ENCODE results near the gene GON4L.
"Not testable (repeated sequence)": the region's sequence is repeated elsewhere in the genome, so short reads cannot be mapped to it uniquely, and the experiment has no call there.

The GON4L gene

GRCh38 chr1:155834296-155834926 lies 22.6 kb downstream of the GON4L start:
- in situ Hi-C loops (cut with MboI; ENCODE audit: low sequenced_read_pairs) = no loop called here

GRCh38 chr1:155833665-155834295 lies 23.2 kb downstream of the GON4L start:
- in situ Hi-C loops (cut with MboI; ENCODE audit: low sequenced_read_pairs) = no loop called here

- in situ Hi-C loops (cut with MboI; ENCODE audit: low sequenced_read_pairs) = no loop called here
Observed at GRCh38 chr1:155831279-155831976, 25.6 kb downstream of the GON4L start.

GRCh38 chr1:155827450-155827849 lies 29.6 kb downstream of the GON4L start:
- in situ Hi-C loops (cut with MboI; ENCODE audit: low sequenced_read_pairs) = no loop called here

GRCh38 chr1:155816351-155816750 lies 40.7 kb downstream of the GON4L start:
- in situ Hi-C loops (cut with MboI; ENCODE audit: low sequenced_read_pairs) = no loop called here

- in situ Hi-C loops (cut with MboI; ENCODE audit: low sequenced_read_pairs) = no loop called here
Observed at GRCh38 chr1:155813672-155814071, 43.3 kb downstream of the GON4L start.

- in situ Hi-C loops (cut with MboI; ENCODE audit: low sequenced_read_pairs) = no loop called here
Observed at GRCh38 chr1:155812878-155813277, 44.1 kb downstream of the GON4L start.

GRCh38 chr1:155809088-155809487 lies 47.9 kb downstream of the GON4L start:
- in situ Hi-C loops (cut with MboI; ENCODE audit: low sequenced_read_pairs) = no loop called here

GRCh38 chr1:155801149-155801548 lies 55.9 kb downstream of the GON4L start:
- in situ Hi-C loops (cut with MboI; ENCODE audit: low sequenced_read_pairs) = no loop called here

GRCh38 chr1:155795618-155796017 lies 61.4 kb downstream of the GON4L start:
- in situ Hi-C loops (cut with MboI; ENCODE audit: low sequenced_read_pairs) = not testable (repeated sequence)

- in situ Hi-C loops (cut with MboI; ENCODE audit: low sequenced_read_pairs) = no loop called here
Observed at GRCh38 chr1:155794605-155795245, 62.3 kb downstream of the GON4L start.

- in situ Hi-C loops (cut with MboI; ENCODE audit: low sequenced_read_pairs) = no loop called here
Observed at GRCh38 chr1:155793213-155793612, 63.8 kb downstream of the GON4L start.

- in situ Hi-C loops (cut with MboI; ENCODE audit: low sequenced_read_pairs) = no loop called here
Observed at GRCh38 chr1:155777582-155777981, 79.4 kb downstream of the GON4L start.

GRCh38 chr1:155776414-155776813 lies 80.6 kb downstream of the GON4L start:
- in situ Hi-C loops (cut with MboI; ENCODE audit: low sequenced_read_pairs) = no loop called here

GRCh38 chr1:155773221-155773620 lies 83.8 kb downstream of the GON4L start:
- in situ Hi-C loops (cut with MboI; ENCODE audit: low sequenced_read_pairs) = no loop called here

- in situ Hi-C loops (cut with MboI; ENCODE audit: low sequenced_read_pairs) = no loop called here
Observed at GRCh38 chr1:155769257-155769656, 87.8 kb downstream of the GON4L start.

GRCh38 chr1:155767399-155767989 lies 89.5 kb downstream of the GON4L start:
- in situ Hi-C loops (cut with MboI; ENCODE audit: low sequenced_read_pairs) = not testable (repeated sequence)

- in situ Hi-C loops (cut with MboI; ENCODE audit: low sequenced_read_pairs) = not testable (repeated sequence)
Observed at GRCh38 chr1:155763989-155764388, 93.0 kb downstream of the GON4L start.

GRCh38 chr1:155763090-155763815 lies 93.8 kb downstream of the GON4L start:
- in situ Hi-C loops (cut with MboI; ENCODE audit: low sequenced_read_pairs) = not testable (repeated sequence)

GRCh38 chr1:155761736-155762405 lies 95.1 kb downstream of the GON4L start:
- in situ Hi-C loops (cut with MboI; ENCODE audit: low sequenced_read_pairs) = no loop called here

Measured in hTERT RPE-1 (cell line).